Hematopoietic multipotent progenitor cell treated with erythropoietin and hydrocortisone succinate and interleukin-3 and kit ligand, for 4 days (in vitro differentiated cells): ENCODE results near the gene NEK1.
"Not testable (repeated sequence)": the region's sequence is repeated elsewhere in the genome, so short reads cannot be mapped to it uniquely, and the experiment has no call there.

Experiments used
- DNase-seq: peaks from one replicate; pipeline ENCODE4 v3.0.0-alpha.2; 2015

Gene NEK1

GRCh38 chr4:169493164-169493524 is 119.2 kb downstream of the NEK1 start:
- DNase-seq = no peak

GRCh38 chr4:169492436-169493163 is 119.8 kb downstream of the NEK1 start:
- peak; percentile 65 for DNase-seq

- no peak for DNase-seq
These were observed 121.2 kb downstream of the NEK1 start for GRCh38 chr4:169491211-169491610.

- DNase-seq = no peak
These were observed 123.1 kb downstream of the NEK1 start for GRCh38 chr4:169489306-169489705.

GRCh38 chr4:169485791-169486742 is 126.3 kb downstream of the NEK1 start:
- DNase-seq = peak; percentile 81

- DNase-seq = no peak
These were observed 127.3 kb downstream of the NEK1 start for GRCh38 chr4:169485086-169485485.

GRCh38 chr4:169484485-169484884 is 127.9 kb downstream of the NEK1 start:
- DNase-seq = peak; percentile 12

GRCh38 chr4:169464080-169464479 is 148.3 kb downstream of the NEK1 start:
- DNase-seq = no peak

- DNase-seq = no peak
These were observed 152.3 kb downstream of the NEK1 start for GRCh38 chr4:169460081-169460480.

- no peak for DNase-seq
These were observed 153.8 kb downstream of the NEK1 start for GRCh38 chr4:169458575-169458974.

GRCh38 chr4:169452644-169453043 is 159.7 kb downstream of the NEK1 start:
- not testable (repeated sequence) for DNase-seq

GRCh38 chr4:169448935-169449334 is 163.4 kb downstream of the NEK1 start:
- not testable (repeated sequence) for DNase-seq

- DNase-seq = no peak
These were observed 165.6 kb downstream of the NEK1 start for GRCh38 chr4:169446824-169447223.

- no peak for DNase-seq
These were observed 168.6 kb downstream of the NEK1 start for GRCh38 chr4:169443748-169444147.

GRCh38 chr4:169440446-169440845 is 171.9 kb downstream of the NEK1 start:
- no peak for DNase-seq

GRCh38 chr4:169439244-169439643 is 173.1 kb downstream of the NEK1 start:
- no peak for DNase-seq

- no peak for DNase-seq
These were observed 174.3 kb downstream of the NEK1 start for GRCh38 chr4:169438057-169438480.

- DNase-seq = no peak
These were observed 174.9 kb downstream of the NEK1 start for GRCh38 chr4:169437299-169438047.

GRCh38 chr4:169436734-169437133 is 175.6 kb downstream of the NEK1 start:
- peak; percentile 15 for DNase-seq

- DNase-seq = no peak
These were observed 184.0 kb downstream of the NEK1 start for GRCh38 chr4:169428376-169428775.

GRCh38 chr4:169427727-169428126 is 184.7 kb downstream of the NEK1 start:
- not testable (repeated sequence) for DNase-seq

- DNase-seq = no peak
These were observed 192.1 kb downstream of the NEK1 start for GRCh38 chr4:169420291-169420690.

GRCh38 chr4:169418846-169419245 is 193.5 kb downstream of the NEK1 start:
- DNase-seq = no peak
